ENCODE data around the gene PDE10A. TPM values are rescaled to one million over a fixed set of nuclear protein-coding genes. Genes with fewer than 3 reads are reported as not detected.
A peak's percentile ranks its signal among the peaks of the same experiment; 100 is the strongest.

The PDE10A gene
- total RNA-seq, 1 experiment from 2014 or later: 1.6 TPM

GRCh38 chr6:165417278-165417865, 245.7 kb downstream of the PDE10A start:
- no peak for DNase-seq
- H3K27me3 ChIP-seq (ENCODE audit: control insufficient read depth, insufficient read depth, low read length): no peaks in the 10 kb centered on the region
- no peak overlapping the region for H3K4me3 ChIP-seq (ENCODE audit: insufficient read depth, low read depth, low read length)
- H3K36me3 ChIP-seq (replicated peaks; ENCODE audit: control insufficient read depth, insufficient read depth, low read length): no peaks in the 10 kb centered on the region

GRCh38 chr6:165404697-165405096, 258.3 kb downstream of the PDE10A start:
- Histone ChIP-seq H3K4me3 (ENCODE audit: insufficient read depth, low read depth, low read length) (no peak overlapping the region), H3K36me3 (replicated peaks; ENCODE audit: control insufficient read depth, insufficient read depth, low read length) (no peaks in the 10 kb centered on the region), H3K27me3 (ENCODE audit: control insufficient read depth, insufficient read depth, low read length) (no peaks in the 10 kb centered on the region)
- no peak for DNase-seq

GRCh38 chr6:165404296-165404695, 258.7 kb downstream of the PDE10A start:
- no peak for DNase-seq

GRCh38 chr6:165403006-165403595, 259.9 kb downstream of the PDE10A start:
- Histone ChIP-seq H3K27me3 (ENCODE audit: control insufficient read depth, insufficient read depth, low read length) (no peaks in the 10 kb centered on the region), H3K36me3 (replicated peaks; ENCODE audit: control insufficient read depth, insufficient read depth, low read length) (no peaks in the 10 kb centered on the region), H3K4me3 (ENCODE audit: insufficient read depth, low read depth, low read length) (no peak overlapping the region)
- no peak for DNase-seq

More at GRCh38 chr6:165404296-165404695, 258.7 kb downstream of the PDE10A start:
- H3K36me3 ChIP-seq (replicated peaks; ENCODE audit: control insufficient read depth, insufficient read depth, low read length): no peaks in the 10 kb centered on the region
- H3K4me3 ChIP-seq (ENCODE audit: insufficient read depth, low read depth, low read length): no peak overlapping the region
- H3K27me3 ChIP-seq (ENCODE audit: control insufficient read depth, insufficient read depth, low read length): no peaks in the 10 kb centered on the region

GRCh38 chr6:165401092-165401491, 261.9 kb downstream of the PDE10A start:
- DNase-seq: no peak

GRCh38 chr6:165390475-165390874, 272.6 kb downstream of the PDE10A start:
- H3K4me3 ChIP-seq (ENCODE audit: insufficient read depth, low read depth, low read length): no peak overlapping the region
- H3K27me3 ChIP-seq (ENCODE audit: control insufficient read depth, insufficient read depth, low read length): no peaks in the 10 kb centered on the region
- no peaks in the 10 kb centered on the region for H3K36me3 ChIP-seq (replicated peaks; ENCODE audit: control insufficient read depth, insufficient read depth, low read length)
- peak; percentile 14 for DNase-seq

More at GRCh38 chr6:165401092-165401491, 261.9 kb downstream of the PDE10A start:
- Histone ChIP-seq H3K27me3 (ENCODE audit: control insufficient read depth, insufficient read depth, low read length) (no peaks in the 10 kb centered on the region), H3K36me3 (replicated peaks; ENCODE audit: control insufficient read depth, insufficient read depth, low read length) (no peaks in the 10 kb centered on the region), H3K4me3 (ENCODE audit: insufficient read depth, low read depth, low read length) (no peak overlapping the region)

GRCh38 chr6:165389534-165389933, 273.5 kb downstream of the PDE10A start:
- Histone ChIP-seq H3K36me3 (replicated peaks; ENCODE audit: control insufficient read depth, insufficient read depth, low read length) (no peaks in the 10 kb centered on the region), H3K4me3 (ENCODE audit: insufficient read depth, low read depth, low read length) (no peak overlapping the region), H3K27me3 (ENCODE audit: control insufficient read depth, insufficient read depth, low read length) (no peaks in the 10 kb centered on the region)
- no peak for DNase-seq

GRCh38 chr6:165383323-165383722, 279.7 kb downstream of the PDE10A start:
- Histone ChIP-seq H3K4me3 (ENCODE audit: insufficient read depth, low read depth, low read length) (no peak overlapping the region), H3K36me3 (replicated peaks; ENCODE audit: control insufficient read depth, insufficient read depth, low read length) (no peaks in the 10 kb centered on the region), H3K27me3 (ENCODE audit: control insufficient read depth, insufficient read depth, low read length) (no peaks in the 10 kb centered on the region)
- no peak for DNase-seq

GRCh38 chr6:165376100-165376499, 286.9 kb downstream of the PDE10A start:
- H3K27me3 ChIP-seq (ENCODE audit: control insufficient read depth, insufficient read depth, low read length): no peaks in the 10 kb centered on the region
- H3K36me3 ChIP-seq (replicated peaks; ENCODE audit: control insufficient read depth, insufficient read depth, low read length): no peaks in the 10 kb centered on the region
- H3K4me3 ChIP-seq (ENCODE audit: insufficient read depth, low read depth, low read length): no peak overlapping the region
- DNase-seq: no peak

GRCh38 chr6:165365371-165365770, 297.7 kb downstream of the PDE10A start:
- DNase-seq: no peak
- H3K36me3 ChIP-seq (replicated peaks; ENCODE audit: control insufficient read depth, insufficient read depth, low read length): no peaks in the 10 kb centered on the region
- H3K27me3 ChIP-seq (ENCODE audit: control insufficient read depth, insufficient read depth, low read length): no peaks in the 10 kb centered on the region
- H3K4me3 ChIP-seq (ENCODE audit: insufficient read depth, low read depth, low read length): no peak overlapping the region

- H3K27me3 ChIP-seq (ENCODE audit: control insufficient read depth, insufficient read depth, low read length): no peaks in the 10 kb centered on the region
- DNase-seq: no peak
- H3K4me3 ChIP-seq (ENCODE audit: insufficient read depth, low read depth, low read length): no peak overlapping the region
- H3K36me3 ChIP-seq (replicated peaks; ENCODE audit: control insufficient read depth, insufficient read depth, low read length): no peaks in the 10 kb centered on the region
Observed at GRCh38 chr6:165345700-165346099, 317.3 kb downstream of the PDE10A start.

GRCh38 chr6:165340532-165340931, 322.5 kb downstream of the PDE10A start:
- H3K27me3 ChIP-seq (ENCODE audit: control insufficient read depth, insufficient read depth, low read length): no peaks in the 10 kb centered on the region
- no peak overlapping the region for H3K4me3 ChIP-seq (ENCODE audit: insufficient read depth, low read depth, low read length)
- no peak for DNase-seq
- no peaks in the 10 kb centered on the region for H3K36me3 ChIP-seq (replicated peaks; ENCODE audit: control insufficient read depth, insufficient read depth, low read length)

GRCh38 chr6:165325609-165326008, 337.4 kb downstream of the PDE10A start:
- Histone ChIP-seq H3K36me3 (replicated peaks; ENCODE audit: control insufficient read depth, insufficient read depth, low read length) (no peaks in the 10 kb centered on the region), H3K4me3 (ENCODE audit: insufficient read depth, low read depth, low read length) (no peak overlapping the region), H3K27me3 (ENCODE audit: control insufficient read depth, insufficient read depth, low read length) (no peaks in the 10 kb centered on the region)
- DNase-seq: no peak

- H3K36me3 ChIP-seq (replicated peaks; ENCODE audit: control insufficient read depth, insufficient read depth, low read length): no peaks in the 10 kb centered on the region
- DNase-seq: no peak
- no peaks in the 10 kb centered on the region for H3K27me3 ChIP-seq (ENCODE audit: control insufficient read depth, insufficient read depth, low read length)
- H3K4me3 ChIP-seq (ENCODE audit: insufficient read depth, low read depth, low read length): no peak overlapping the region
Observed at GRCh38 chr6:165321555-165322145, 341.4 kb downstream of the PDE10A start.

GRCh38 chr6:165321150-165321549, 341.9 kb downstream of the PDE10A start:
- no peak overlapping the region for H3K4me3 ChIP-seq (ENCODE audit: insufficient read depth, low read depth, low read length)
- no peaks in the 10 kb centered on the region for H3K36me3 ChIP-seq (replicated peaks; ENCODE audit: control insufficient read depth, insufficient read depth, low read length)
- H3K27me3 ChIP-seq (ENCODE audit: control insufficient read depth, insufficient read depth, low read length): no peaks in the 10 kb centered on the region
- no peak for DNase-seq

Measured in H7 (cell line).